Gastroesophageal sphincter (tissue), 3 donors: ENCODE measurements around the gene EVA1A.

ENCODE experiments used
- EP300 ChIP-seq: sonication (generic); formaldehyde crosslinking; IDR thresholded peaks from one replicate; pipeline ENCODE4 v1.6.1; 2017; ENCODE audit warnings: antibody characterized with exemption, mild to moderate bottlenecking
- POLR2A ChIP-seq, 2 donors: fragments of 450-650 bp; IDR thresholded peaks; one replicate each; pipeline ENCODE4 v1.6.1; 2017; ENCODE audit warnings: antibody characterized with exemption in 2 of 2, mild to moderate bottlenecking in 2 of 2, moderate library complexity in 1 of 2
- TF ChIP-seq, protein P1 (sequence below), 4 experiments: fragments of 200-600 bp in 2 of 4; fragments of 450-650 bp in 2 of 4; sonication (generic) in 1 of 4; IDR thresholded peaks; one replicate each; pipeline ENCODE4 v1.5.1; 2017 to 2019; ENCODE audit warnings: antibody characterized with exemption in 4 of 4, mild to moderate bottlenecking in 2 of 4, moderate library complexity in 2 of 4

DNA sequence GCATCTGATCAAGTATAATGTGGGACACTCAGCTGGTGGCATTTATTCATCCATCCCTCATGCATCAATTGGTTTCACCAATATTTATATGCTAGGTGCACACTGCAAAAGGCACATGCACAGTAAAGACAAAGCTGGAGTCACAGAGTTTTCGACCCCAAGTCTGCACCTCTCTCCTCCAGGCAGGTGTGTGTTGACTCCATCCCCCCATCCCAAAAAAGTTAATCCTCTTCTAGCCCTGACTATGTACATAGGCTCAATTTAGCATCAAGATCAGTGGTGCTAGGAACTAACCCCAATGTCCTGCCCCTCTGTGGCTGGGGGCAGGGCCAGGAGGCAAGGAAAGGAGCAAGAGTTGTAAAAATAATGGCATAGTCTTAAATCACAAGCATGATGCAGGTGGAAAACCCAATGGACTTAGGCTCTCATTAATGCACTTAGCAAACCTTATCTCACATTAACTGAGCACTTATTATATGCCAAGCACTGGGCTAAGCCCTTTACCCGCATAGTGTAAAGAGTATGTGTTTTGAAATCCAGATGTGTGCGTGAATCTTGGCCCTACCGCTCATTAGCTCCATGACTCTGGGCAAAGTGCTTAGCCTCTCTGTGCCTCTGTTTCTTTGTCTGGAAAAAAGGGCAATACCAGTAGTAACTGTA, 3.1 kb downstream of the EVA1A start:
- TF ChIP-seq, protein P1, sequence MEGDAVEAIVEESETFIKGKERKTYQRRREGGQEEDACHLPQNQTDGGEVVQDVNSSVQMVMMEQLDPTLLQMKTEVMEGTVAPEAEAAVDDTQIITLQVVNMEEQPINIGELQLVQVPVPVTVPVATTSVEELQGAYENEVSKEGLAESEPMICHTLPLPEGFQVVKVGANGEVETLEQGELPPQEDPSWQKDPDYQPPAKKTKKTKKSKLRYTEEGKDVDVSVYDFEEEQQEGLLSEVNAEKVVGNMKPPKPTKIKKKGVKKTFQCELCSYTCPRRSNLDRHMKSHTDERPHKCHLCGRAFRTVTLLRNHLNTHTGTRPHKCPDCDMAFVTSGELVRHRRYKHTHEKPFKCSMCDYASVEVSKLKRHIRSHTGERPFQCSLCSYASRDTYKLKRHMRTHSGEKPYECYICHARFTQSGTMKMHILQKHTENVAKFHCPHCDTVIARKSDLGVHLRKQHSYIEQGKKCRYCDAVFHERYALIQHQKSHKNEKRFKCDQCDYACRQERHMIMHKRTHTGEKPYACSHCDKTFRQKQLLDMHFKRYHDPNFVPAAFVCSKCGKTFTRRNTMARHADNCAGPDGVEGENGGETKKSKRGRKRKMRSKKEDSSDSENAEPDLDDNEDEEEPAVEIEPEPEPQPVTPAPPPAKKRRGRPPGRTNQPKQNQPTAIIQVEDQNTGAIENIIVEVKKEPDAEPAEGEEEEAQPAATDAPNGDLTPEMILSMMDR (IDR thresholded peaks at IDR 0.05), result no peak
- no peak for TF ChIP-seq EP300
- no peak for TF ChIP-seq POLR2A (IDR thresholded peaks at IDR 0.05)
